ENCODE measurements around the gene RHBDD3. TPM values are rescaled to one million over a fixed set of nuclear protein-coding genes. Genes with fewer than 3 reads are reported as not detected.

RHBDD3 gene
- total and polyA plus RNA-seq, 2 of the 8 experiments (the other 6 are each of a cell fraction or from before 2014, with no cell fraction given), result 72.1 to 117 TPM

DNA sequence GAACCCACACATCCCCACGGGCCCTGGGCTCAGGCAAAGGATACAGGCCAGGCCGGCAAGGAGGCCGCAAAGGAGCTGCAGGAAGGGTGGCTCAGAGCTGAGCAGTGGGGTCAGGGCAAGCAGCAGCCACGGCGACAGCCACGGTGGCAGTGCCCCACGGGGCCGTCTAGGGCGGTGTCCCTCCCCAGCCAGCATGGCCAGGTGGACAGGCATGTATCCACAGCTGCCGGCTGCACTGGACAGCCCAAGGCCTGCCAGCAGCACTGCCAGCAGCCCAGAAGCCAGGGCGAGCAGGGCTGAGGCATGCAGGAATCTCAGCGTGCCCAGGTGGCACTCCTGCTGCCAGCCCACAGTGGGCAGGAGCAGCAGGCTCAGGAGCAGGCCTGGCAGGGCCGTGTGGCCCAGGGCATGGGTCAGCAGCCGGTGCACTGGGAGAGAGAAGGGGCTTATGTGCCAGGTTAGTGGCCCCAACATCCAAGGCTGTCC is 3.9 kb downstream of the RHBDD3 start:
- Histone ChIP-seq H3K79me2 (ENCODE audit: control insufficient read depth in 1 of 2, insufficient read depth in 2 of 2, low read length in 2 of 2) (peaks cover 3 to 25% of the 10 kb centered on the region in 2 experiments), H2BK20ac (ENCODE audit: low read length) (no peak overlapping the region), H3K27ac (ENCODE audit: low read depth, low read length) (no peak overlapping the region), H3K23ac (ENCODE audit: insufficient read length) (no peak overlapping the region), H4K91ac (replicated peaks; ENCODE audit: insufficient read length, low read length) (no peak overlapping the region), H2BK15ac (ENCODE audit: low read length) (no peak overlapping the region), H3K79me1 (ENCODE audit: low read depth, low read length) (peaks cover 11% of the 10 kb centered on the region), H2BK120ac (replicated peaks; ENCODE audit: low read depth, low read length) (no peak overlapping the region), H3K4ac (replicated peaks; ENCODE audit: insufficient read length, low read depth, low read length) (no peak overlapping the region), H3K36me3 (ENCODE audit: control insufficient read depth in 2 of 4, insufficient read depth in 4 of 4, low read length in 3 of 4) (peaks cover 4 to 30% (median 18%) of the 10 kb centered on the region in 4 experiments; a peak in 7 of 8 replicates), H3K4me3 (ENCODE audit: extremely low read depth in 1 of 4, insufficient read depth in 2 of 4, low read depth in 3 of 4, low read length in 4 of 4) (no peak overlapping the region), H3K4me2 (ENCODE audit: insufficient read depth in 1 of 2, low read depth in 2 of 2, low read length in 2 of 2) (no peak overlapping the region), H3K4me1 (replicated peaks in 1 of 4; ENCODE audit: control insufficient read depth in 3 of 4, insufficient read depth in 4 of 4, low read length in 3 of 4) (peaks cover 0 to 11% (median 8%) of the 10 kb centered on the region in 4 experiments; a peak in 4 of 7 replicates), H3K18ac (ENCODE audit: extremely low read depth, low read length) (no peak overlapping the region), H3K9ac (replicated peaks in 1 of 4; ENCODE audit: extremely low read depth in 1 of 4, low read depth in 3 of 4, low read length in 3 of 4) (no peak overlapping the region; a peak in 2 of 7 replicates), H3K9me3 (ENCODE audit: insufficient read depth in 2 of 2, low read depth in 1 of 2, low read length in 1 of 2) (no peaks in the 10 kb centered on the region), H2AFZ (ENCODE audit: low read length) (no peak overlapping the region), H3K23me2 (ENCODE audit: low read depth, low read length) (peaks cover 11% of the 10 kb centered on the region), H4K5ac (ENCODE audit: insufficient read length, low read depth, low read length) (no peak overlapping the region), H3K27me3 (replicated peaks in 1 of 4; ENCODE audit: control insufficient read depth in 3 of 4, extremely low read depth in 1 of 4, insufficient read depth in 3 of 4, low read length in 3 of 4) (no peaks in the 10 kb centered on the region), H2AK5ac (ENCODE audit: low read depth, low read length) (no peak overlapping the region), H3K14ac (ENCODE audit: insufficient read length) (no peak overlapping the region), H3K56ac (replicated peaks; ENCODE audit: insufficient read length, low read depth, low read length) (no peak overlapping the region), H2BK5ac (ENCODE audit: low read depth, low read length) (no peak overlapping the region), H2BK12ac (ENCODE audit: low read depth, low read length) (no peak overlapping the region), H4K20me1 (replicated peaks in 1 of 2; ENCODE audit: control insufficient read depth in 1 of 2, insufficient read depth in 2 of 2, low read length in 2 of 2) (peaks cover 3 to 13% of the 10 kb centered on the region in 2 experiments), H4K8ac (ENCODE audit: extremely low read depth, insufficient read depth, low read length) (no peak overlapping the region)
- DNase-seq (ENCODE audit: low read depth in 1 of 2, low spot score in 2 of 2) (no peak), FAIRE-seq (no peak)
- ChIA-PET CTCF (ENCODE audit: partially characterized antibody) (interaction anchor here (0.8 to 4.4 kb wide), 2 partner anchors 18 to 57 kb away, joined by 4 to 17 read pairs; no protein-coding TSS in a partner anchor), POLR2A (ENCODE audit: partially characterized antibody) (interaction anchor here (0.6 to 21.4 kb wide), 8 partner anchors 6 to 951 kb away, joined by 3 to 436 read pairs (median 4); partner anchors contain the start of gene EMID1)
- 91% methylated on average over 14 of the region's 14 CpGs; no CpG with 5 or more reads in 1 of the 2 experiments for WGBS, 2 experiments (ENCODE audit: extremely low coverage in 1 of 2, insufficient coverage in 1 of 2, insufficient read length in 1 of 2, insufficient replicate concordance in 2 of 2, low coverage in 1 of 2, low lambda C conversion rate in 2 of 2, missing lambda C conversion rate in 1 of 2)
- no peak for TF ChIP-seq SIX5 (IDR thresholded peaks at IDR 0.05; ENCODE audit: low read depth, low read length)
- no peak for TF ChIP-seq FOSL1 (IDR thresholded peaks at IDR 0.05; ENCODE audit: insufficient read depth, low read depth, low read length)
- TF ChIP-seq SUZ12 (IDR thresholded peaks at IDR 0.05; ENCODE audit: low read length), result no peak
- TF ChIP-seq JUN (IDR thresholded peaks at IDR 0.05; ENCODE audit: low read depth, low read length), result no peak
- TF ChIP-seq JUND (IDR thresholded peaks at IDR 0.05; ENCODE audit: low read length), result no peak
- peak in 1 of 2 experiments; percentile 26; a peak in 1 of 3 replicates for TF ChIP-seq POLR2A (IDR thresholded peaks at IDR 0.05; ENCODE audit: control extremely low read depth in 1 of 2, low read depth in 2 of 2, low read length in 2 of 2)
- TF ChIP-seq POLR2AphosphoS5 (IDR thresholded peaks at IDR 0.05; ENCODE audit: low read depth, low read length), result peak; percentile 47; the same call in 1 of the 2 replicates
- TF ChIP-seq GTF2F1 (IDR thresholded peaks at IDR 0.05; ENCODE audit: borderline replicate concordance, low read depth, low read length), result no peak
- TF ChIP-seq, protein P1, sequence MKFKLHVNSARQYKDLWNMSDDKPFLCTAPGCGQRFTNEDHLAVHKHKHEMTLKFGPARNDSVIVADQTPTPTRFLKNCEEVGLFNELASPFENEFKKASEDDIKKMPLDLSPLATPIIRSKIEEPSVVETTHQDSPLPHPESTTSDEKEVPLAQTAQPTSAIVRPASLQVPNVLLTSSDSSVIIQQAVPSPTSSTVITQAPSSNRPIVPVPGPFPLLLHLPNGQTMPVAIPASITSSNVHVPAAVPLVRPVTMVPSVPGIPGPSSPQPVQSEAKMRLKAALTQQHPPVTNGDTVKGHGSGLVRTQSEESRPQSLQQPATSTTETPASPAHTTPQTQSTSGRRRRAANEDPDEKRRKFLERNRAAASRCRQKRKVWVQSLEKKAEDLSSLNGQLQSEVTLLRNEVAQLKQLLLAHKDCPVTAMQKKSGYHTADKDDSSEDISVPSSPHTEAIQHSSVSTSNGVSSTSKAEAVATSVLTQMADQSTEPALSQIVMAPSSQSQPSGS (IDR thresholded peaks at IDR 0.05; ENCODE audit: low read length), result no peak
